Stimulated activated CD4-positive, alpha-beta T cell treated with anti-CD3 and anti-CD28 coated beads, Interleukin-4, amount 100 ng/mL, for 48 hours (primary cell): ENCODE results near the gene ANGPTL5.
"Not testable (repeated sequence)": the region's sequence is repeated elsewhere in the genome, so short reads cannot be mapped to it uniquely, and the experiment has no call there.

ENCODE experiments used
- DNase-seq, 2 donors: peaks; one replicate each; pipeline ENCODE4 v3.0.0-alpha.2; 2020; ENCODE audit warnings: low read depth in 2 of 2

Gene ANGPTL5

GRCh38 chr11:101889767-101890166 is 26.6 kb downstream of the ANGPTL5 start:
- DNase-seq = no peak

GRCh38 chr11:101885631-101886030 is 30.7 kb downstream of the ANGPTL5 start:
- DNase-seq = no peak

GRCh38 chr11:101881586-101881985 is 34.7 kb downstream of the ANGPTL5 start:
- DNase-seq = no peak

GRCh38 chr11:101880222-101880621 is 36.1 kb downstream of the ANGPTL5 start:
- no peak for DNase-seq

GRCh38 chr11:101872171-101872882 is 44.0 kb downstream of the ANGPTL5 start:
- DNase-seq = no peak

GRCh38 chr11:101870510-101870909 is 45.8 kb downstream of the ANGPTL5 start:
- DNase-seq = no peak

GRCh38 chr11:101867951-101868350 is 48.4 kb downstream of the ANGPTL5 start:
- DNase-seq = no peak

GRCh38 chr11:101866619-101867491 is 49.5 kb downstream of the ANGPTL5 start:
- no peak for DNase-seq

GRCh38 chr11:101864098-101864497 is 52.2 kb downstream of the ANGPTL5 start:
- no peak for DNase-seq

- no peak for DNase-seq
These were observed 53.0 kb downstream of the ANGPTL5 start for GRCh38 chr11:101863361-101863760.

- no peak for DNase-seq
These were observed 53.7 kb downstream of the ANGPTL5 start for GRCh38 chr11:101862391-101863233.

GRCh38 chr11:101860696-101861427 is 55.5 kb downstream of the ANGPTL5 start:
- peak in 1 of 2 donors; percentile 1 for DNase-seq

- not testable (repeated sequence) for DNase-seq
These were observed 64.1 kb downstream of the ANGPTL5 start for GRCh38 chr11:101852260-101852659.

- no peak for DNase-seq
These were observed 68.1 kb downstream of the ANGPTL5 start for GRCh38 chr11:101848262-101848661.

GRCh38 chr11:101844608-101845007 is 71.7 kb downstream of the ANGPTL5 start:
- no peak for DNase-seq

GRCh38 chr11:101840704-101841103 is 75.6 kb downstream of the ANGPTL5 start:
- no peak for DNase-seq
